Peyer's patch (tissue), 4 donors: Measurements from ENCODE around the gene CAMK2B.

Experiments
- CTCF ChIP-seq, 6 experiments: fragments of 450-650 bp in 4 of 6; fragments of 200-600 bp in 2 of 6; sonication (generic) in 1 of 6; IDR thresholded peaks; one replicate each; pipeline ENCODE4 v1.5.1; 2017 to 2019; ENCODE audit warnings: antibody characterized with exemption in 6 of 6, mild to moderate bottlenecking in 3 of 6, moderate library complexity in 1 of 6
- POLR2A ChIP-seq, 2 donors: fragments of 450-650 bp; IDR thresholded peaks; one replicate each; pipeline ENCODE4 v1.5.1; 2017; ENCODE audit warnings: antibody characterized with exemption in 2 of 2, mild to moderate bottlenecking in 2 of 2, moderate library complexity in 2 of 2

DNA sequence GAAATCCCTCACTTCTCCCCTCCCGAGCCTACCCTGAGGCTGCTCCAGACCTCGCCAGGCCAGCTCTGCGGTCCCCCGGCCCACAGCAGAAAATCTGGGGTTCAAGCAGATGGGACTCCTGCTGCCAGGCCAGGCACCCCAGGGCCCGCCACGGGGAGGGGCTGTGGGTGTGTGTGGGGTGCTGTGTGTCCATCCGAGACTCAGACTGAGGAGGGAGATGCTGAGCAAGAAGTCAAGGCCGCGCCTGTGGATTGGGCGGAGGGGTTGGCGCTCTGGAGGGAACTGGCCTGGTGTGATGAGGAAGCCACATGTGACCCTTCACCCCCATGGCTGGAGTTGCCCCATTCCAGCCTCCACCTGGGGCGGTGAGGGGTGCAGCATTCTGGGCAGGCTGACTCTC is 73.5 kb downstream of the CAMK2B start:
- TF ChIP-seq POLR2A (IDR thresholded peaks at IDR 0.05) (no peak), CTCF (IDR thresholded peaks at IDR 0.05) (no peak)
